NOMO-1 treated with DMSO at 0.1 percent for 48 hours (cell line): ENCODE results near the gene UBE2E3.
"Not testable (repeated sequence)": the region's sequence is repeated elsewhere in the genome, so short reads cannot be mapped to it uniquely, and the experiment has no call there.

Experiments
- DNase-seq: peaks from one replicate; lab custom pipeline; 2025; ENCODE audit not compliant: unreplicated experiment; lab: John Stamatoyannopoulos, UW

UBE2E3 gene

DNA sequence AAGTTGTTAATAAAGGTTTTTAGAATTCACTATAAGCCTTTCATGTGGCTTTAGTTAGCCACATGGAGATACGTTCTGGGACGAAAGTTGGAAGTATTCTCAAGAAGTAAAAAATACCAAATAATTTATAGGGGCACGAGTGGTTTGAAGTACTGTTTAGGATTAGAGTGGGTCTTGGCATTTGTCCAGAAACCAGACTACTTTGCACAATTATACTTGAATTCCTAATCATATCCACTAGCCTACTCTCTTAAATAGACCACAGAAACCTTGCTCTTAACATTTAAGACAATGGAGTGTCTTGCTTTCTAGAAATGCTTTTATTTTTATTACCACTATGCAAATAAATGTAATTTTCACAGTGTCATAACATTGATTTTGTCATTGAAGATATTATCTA, 44.6 kb downstream of the UBE2E3 start:
- DNase-seq, result no peak

DNA sequence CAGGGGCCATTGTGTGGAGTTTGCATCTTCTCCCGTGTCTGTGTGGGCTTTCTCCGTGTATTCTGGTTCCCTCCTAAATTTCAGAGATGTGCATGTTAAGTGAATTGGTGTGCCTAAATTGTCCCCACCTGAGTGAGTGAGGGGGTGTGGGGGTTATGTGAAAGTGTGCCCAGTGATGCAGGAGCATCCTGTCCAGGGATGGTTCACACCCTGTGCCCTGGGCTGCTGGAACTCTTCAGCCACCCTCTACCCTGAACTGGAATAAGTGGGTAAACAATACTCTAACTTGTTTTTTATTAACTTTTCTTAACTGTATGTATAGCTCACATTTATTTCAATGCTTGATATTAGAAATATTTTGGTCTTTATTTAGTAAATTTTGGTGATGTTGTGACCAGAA, 56.0 kb downstream of the UBE2E3 start:
- DNase-seq, result no peak

DNA sequence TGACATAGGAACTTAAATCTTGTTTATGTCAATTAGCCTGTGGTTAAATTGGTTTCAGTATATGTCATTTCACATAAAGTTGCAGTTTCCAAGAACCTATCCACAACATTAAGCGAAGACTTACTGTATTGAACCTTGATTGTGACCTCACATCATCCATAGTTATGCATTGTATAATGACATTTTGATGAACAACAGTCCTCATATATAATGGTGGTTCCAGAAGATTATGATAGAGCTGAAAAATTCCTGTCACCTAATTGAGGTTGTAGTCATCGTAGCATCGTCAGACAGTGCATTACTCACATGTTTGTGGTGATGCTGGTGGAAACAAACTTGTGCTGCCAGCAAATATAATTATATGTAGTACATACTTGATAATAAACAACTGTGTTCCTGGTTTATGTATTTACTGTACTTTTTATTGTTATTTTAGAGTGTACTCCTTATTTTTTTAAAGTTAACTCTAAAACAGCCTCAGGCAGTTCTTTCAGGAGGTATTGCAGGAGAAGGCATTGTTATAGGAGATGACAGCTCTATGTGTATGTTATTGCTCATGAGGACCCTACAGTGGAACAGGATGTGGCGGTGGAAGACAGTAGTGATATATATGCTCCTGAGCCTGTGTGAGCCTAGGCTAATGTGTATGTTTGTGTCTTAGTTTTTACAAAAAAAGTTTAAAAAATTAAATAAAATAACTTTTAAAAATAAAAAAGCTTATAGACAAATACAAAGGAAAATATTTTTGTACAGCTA, 56.6 kb downstream of the UBE2E3 start:
- no peak for DNase-seq

DNA sequence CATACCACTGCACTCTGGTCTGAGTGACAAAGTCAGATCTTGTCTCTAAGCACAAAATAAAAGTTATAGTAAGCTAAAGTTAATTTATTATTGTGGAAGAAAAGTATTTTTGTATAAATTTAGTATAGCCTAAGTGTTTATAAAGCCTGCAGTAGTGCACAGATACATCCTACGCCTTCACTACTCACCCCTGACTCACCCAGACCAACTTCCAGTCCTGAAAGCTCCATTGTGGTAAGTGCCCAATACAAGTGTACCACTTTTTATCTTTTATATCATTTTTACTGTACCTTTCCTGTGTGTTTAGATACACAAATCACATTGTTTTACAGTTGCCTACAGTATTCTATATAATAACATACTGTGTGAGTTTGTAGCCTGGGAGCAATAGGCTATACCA, 57.5 kb downstream of the UBE2E3 start:
- DNase-seq, result no peak

DNA sequence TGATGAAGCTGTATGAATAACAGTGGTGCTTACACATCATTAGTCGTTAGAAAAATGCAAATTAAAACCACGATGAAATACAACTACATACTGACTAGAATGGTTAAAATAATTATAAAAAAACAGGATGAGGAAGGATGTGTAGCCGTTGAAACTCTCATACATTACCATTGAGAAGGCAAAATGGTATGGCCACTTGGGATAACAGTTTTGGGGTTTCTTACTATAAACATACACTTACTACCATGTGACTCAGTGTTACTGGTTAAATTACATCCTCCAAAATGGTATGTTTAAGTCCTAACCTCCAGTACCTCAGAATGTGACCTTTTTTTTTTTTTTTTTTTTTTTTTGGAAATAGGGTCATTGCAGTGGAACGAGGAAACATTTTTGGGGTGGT, 58.4 kb downstream of the UBE2E3 start:
- no peak for DNase-seq

DNA sequence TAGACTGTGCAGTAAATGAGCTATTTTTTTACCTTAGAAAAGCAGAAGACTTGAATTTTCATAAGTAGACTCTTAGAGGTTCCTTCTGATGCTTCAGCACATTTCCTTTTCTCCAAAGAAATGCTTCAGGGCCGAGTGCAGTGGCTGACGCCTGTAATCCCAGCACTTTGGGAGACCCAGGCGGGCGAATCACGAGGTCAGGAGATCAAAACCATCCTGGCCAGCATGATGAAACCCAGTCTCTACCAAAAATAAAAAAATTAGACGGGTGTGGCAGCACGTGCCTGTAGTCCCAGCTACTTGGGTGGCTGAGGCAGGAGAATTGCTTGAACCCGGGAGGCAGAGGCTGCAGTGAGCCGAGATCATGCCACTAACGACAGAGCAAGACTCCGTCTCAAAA, 60.4 kb downstream of the UBE2E3 start:
- DNase-seq, result not testable (repeated sequence)

DNA sequence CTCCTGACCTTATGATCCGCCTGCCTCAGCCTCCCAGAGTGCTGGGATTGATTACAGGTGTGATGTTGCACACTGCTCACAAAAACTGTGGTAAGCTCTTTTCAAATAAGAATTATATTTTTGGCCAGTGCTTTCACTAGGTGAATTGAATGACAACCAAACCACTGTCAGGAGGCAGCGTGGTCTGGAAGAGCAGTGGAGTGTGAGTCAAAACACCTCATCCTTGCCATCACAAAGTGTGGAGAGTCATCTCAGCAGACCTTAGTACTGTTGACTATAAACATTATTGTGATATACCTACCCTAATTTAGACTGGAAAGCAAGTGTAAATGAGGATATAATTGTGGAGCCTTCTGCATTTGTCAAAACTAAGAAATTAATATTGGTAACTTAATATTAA, 61.3 kb downstream of the UBE2E3 start:
- no peak for DNase-seq

DNA sequence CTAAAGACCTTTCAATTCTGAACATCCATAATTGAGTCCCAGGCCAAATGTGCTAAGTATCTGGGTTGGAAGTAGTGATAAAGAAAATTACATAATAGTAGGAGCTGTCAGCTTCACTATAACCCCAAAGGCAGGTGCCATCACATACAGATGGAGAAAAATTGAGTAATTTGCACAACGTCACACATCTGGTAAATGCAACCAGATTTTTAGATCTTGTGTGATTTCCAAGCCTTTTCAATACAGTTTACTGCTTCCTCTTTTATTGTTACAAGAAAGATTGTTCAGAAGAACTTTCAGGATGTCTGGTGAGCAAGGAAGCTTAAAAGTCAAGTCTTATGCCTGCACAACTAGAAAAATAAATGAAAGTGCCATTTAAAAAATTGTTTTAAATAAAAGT, 62.3 kb downstream of the UBE2E3 start:
- peak; percentile 14 for DNase-seq

DNA sequence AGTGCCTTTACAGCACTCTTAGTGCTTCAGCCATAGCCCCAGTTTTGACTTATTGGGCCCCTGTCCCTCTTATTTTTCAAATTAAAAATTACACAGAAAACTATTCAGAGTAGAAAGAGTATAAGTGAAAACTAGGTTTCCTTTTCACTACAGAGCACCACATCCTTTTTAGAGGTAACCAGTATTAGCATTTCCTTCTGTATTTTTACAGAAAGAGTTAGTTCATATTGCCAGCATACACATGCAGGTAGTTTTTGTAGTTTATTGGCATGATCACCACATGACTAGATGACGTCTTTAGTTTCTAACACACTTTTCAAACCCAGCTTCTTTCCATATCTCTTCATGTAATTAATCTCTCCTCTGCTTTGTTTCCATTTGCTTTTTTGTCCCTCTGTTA, 66.4 kb downstream of the UBE2E3 start:
- no peak for DNase-seq

DNA sequence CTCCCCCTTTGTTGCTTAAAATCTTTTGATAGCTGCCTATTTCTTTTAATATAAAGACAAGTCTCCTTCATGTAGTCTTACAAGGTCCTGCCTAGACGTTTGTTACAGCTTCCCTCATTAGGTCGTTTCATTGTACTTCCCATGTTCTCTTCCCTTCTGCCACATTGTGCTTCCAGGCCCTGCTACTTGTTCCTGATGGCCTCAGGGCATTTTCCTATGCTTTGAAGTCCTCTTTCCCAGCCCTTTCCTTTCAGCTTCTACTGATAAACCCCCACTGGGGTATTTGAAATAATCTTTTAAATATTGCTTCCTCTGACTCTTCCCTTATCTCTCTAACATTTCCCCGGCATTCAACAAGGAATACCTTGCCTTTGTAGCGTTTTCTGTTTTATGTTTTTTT, 67.4 kb downstream of the UBE2E3 start:
- DNase-seq, result no peak

DNA sequence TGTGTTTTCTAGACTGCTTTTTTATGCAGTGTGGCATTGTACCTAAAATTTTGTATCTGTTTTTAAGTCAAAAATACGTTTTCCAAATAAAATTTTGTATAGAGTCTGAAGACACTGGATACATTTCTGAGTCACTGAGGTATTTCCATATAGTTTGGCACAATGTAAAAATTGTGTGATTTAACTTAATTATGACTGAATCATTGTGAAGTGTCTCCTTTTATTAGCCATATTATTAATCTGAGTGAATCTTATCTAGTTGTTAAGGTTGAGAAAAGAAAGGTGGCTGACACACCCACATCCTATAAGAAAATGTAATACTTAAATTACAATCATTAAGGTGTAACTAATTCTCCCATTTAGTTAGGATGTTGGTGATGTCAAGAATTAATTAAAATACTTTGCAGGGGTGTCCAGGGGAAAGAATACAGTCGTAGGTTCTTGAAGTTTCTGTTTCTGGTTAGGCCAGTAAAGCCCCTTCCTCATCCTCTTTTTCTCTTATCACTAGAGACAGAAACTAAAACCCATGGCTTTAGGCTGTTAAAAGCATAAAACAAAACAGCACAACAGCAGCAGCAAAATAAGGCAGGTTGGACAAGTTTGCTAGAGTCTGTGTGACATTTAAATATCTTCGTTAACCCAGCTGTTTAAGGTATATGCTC, 71.6 kb downstream of the UBE2E3 start:
- DNase-seq, result no peak

DNA sequence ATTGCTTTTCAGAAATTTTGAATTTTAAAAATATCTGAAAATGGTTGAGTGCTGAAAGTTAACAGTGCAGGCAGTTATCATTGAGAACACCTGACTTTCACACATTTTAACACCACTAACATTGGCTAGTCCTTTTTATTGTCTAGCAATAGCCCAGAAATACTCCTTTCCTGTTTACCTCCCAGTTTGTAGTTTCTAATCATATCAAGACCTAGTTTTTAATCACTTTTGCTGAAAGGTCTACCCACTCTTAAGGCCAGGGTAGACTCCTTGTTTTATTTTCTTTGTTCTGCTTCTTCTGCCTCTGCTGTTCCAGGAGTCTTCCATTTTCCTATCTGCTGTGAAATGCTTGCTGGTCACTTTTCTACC, 72.1 kb downstream of the UBE2E3 start:
- no peak for DNase-seq

DNA sequence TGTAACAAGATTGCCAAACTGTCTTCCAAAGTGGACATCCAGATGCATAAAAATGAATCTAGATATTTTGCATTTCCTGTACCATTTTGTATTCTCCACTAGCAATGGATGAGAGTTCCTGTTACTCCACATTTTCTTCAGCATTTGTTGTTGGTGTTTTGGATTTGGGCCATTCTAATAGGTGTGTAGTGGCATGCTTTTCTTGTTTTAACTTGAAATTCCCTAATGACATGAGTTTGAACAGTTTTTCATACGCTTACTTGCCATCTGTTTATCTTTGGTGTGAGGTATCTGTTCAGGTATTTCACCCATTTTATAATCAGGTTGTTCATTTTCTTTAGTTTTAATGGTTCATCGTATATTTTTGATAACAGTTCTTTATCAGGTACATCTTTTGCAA, 73.9 kb downstream of the UBE2E3 start:
- no peak for DNase-seq

DNA sequence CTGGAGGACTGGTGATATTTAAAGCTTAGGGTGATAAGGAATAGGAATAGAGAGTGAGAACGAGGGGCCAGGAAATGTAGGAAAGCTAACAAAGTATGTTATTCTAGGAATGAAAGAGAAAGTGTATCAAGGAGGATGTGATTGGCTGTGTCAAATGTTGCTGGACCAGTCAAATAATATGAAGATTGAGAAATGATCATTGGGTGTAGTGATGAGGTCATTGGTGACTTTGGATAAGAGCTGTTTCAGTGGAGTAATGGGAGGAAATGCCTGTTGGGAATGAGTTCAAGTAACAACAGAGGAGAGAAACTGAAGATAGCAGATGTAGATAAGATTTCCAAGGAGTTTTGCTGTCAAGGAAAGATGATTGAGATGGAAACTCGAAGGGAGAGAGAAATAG, 74.4 kb downstream of the UBE2E3 start:
- no peak for DNase-seq

DNA sequence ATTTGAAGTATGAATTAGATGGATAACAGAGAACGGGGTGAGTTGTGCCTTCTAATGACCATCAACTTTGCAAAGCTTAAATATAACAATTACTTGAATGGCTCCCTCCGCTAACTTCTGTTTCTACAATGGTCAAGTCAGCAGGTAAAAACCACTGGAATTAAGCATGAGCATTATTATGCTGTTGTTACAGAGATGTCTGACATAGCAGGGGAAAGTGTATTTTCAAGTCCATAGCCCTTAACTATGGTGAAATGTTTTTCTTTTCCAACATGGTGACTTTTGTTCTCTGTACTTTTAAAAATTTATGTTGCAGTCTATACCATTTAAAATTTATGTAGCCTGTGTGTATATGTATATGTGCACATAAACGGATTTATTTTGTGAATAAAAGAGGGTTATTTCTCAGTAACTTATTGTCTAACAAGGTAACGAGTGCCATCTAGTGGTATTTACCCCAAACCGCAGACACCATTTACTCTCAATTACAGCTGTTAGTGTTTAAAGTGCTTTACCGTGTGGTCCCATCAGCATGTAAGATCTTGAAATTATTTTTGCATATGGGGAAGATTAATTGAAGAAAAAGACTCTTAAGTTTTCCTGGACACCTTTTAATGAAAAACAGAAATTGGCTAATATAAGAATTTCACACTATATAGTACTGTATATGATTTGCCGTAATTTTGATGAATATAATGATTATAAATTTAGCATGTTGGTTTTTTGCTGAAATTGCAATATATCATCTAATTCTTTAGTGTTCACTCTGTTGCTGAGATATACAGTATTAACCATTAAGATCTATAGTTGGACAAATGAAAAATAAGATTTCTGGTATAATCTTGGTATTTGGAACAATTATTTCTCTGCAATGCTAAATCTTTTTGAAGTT, 78.2 kb downstream of the UBE2E3 start:
- DNase-seq, result peak; percentile 50

DNA sequence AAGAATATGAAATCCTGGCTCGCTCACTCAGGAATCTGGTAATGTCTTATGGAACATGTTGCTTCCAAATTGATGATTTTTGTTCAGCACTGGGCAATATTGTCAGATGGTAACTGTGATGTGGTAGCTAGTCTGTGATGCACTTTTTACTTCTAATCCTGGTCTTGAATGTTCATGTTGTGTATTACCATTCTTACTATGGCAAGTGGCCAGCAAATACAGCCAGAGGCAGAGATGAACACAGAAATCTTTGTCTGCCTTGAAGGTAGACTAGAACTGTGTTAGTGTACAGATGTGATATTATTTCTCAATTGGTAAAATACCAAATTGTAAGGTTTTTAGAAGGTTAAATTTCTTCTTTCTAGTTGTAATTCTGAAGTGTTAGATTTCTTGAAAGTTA, 83.3 kb downstream of the UBE2E3 start:
- DNase-seq, result no peak

DNA sequence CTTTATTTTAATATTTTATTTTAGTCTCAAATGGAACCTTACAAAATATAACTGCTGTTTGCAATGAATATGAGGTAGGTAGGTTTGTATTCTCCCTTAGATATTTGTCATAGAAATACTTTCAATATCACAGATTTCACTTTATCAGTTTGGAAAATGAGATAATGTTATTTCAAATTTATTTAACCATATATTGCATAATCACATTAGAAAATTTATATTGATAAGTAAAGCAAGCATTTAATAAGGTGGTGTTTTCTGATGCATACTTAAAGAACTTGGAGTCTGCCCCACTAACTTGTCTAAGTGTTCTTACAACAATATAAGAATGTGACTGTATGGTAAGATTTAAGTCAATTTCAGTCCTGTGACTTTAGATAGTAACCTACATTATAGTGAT, 85.1 kb downstream of the UBE2E3 start:
- DNase-seq, result no peak

DNA sequence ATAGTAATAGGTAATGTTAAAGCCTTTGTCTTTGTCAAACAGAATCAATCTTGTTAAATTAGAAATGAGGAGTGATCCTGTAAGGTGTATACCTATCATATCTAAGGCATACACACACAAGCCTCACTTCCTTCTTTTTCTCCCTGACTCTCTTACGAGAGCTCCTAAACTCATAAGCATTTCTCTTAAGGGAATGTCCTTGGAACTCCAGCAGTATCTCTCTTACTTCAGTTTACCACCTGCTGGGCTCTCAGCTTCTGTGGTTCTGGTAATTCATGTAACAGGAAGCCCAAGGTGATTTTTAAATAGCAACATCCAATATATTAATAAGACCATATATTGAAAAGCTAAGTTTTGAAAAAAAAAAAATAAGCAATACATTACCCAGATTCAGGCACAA, 85.9 kb downstream of the UBE2E3 start:
- no peak for DNase-seq

DNA sequence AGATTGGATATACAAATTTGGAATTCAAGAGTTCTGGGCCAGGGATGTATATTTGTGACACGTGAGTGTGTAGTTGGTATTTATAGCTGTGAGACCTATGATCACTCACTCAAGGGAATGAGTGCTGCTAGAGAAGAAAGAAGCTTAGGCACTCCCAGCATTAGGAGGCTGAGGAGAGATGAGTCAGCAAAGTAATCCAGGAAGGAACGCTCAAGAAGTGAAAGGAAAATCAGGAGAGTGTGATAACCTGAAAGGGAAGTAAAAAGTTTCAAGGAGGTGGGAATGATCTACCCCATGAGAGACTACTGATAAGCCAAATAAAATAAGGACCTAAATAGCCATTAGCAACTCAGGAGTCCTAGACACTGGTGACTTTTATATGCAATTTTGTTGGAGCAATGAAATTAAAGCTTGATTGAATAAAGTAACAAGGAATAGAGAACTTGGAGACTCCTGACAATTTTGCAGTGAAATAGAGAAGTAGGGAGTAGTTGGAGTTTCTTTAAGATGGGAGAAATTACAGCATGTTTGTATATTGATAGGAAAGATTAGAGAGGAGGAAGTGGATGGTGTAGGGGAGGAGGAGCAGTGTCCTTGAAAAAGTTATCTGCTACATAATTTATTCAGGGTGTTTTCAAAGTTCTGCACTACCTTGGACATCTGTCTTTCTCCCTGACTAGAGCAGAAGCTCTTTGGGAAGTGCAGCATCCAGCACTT, 89.9 kb downstream of the UBE2E3 start:
- DNase-seq, result no peak

DNA sequence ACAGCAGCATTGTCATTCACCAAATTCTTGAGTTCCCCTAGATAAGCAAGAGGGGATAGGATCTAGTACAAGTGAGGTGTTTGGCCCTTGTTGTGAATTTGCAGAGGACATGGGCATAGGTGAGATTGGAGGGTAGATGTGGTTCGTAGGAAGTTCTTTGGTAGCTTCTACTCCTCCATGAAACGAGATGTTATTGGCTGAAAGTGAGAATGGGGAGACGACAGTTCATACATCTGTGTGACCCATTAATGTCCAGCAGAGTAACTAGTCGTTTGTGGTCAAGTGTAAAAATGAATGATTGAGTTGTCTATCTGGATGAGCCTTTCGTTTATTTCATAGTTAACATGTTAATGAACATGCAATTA, 90.4 kb downstream of the UBE2E3 start:
- no peak for DNase-seq

DNA sequence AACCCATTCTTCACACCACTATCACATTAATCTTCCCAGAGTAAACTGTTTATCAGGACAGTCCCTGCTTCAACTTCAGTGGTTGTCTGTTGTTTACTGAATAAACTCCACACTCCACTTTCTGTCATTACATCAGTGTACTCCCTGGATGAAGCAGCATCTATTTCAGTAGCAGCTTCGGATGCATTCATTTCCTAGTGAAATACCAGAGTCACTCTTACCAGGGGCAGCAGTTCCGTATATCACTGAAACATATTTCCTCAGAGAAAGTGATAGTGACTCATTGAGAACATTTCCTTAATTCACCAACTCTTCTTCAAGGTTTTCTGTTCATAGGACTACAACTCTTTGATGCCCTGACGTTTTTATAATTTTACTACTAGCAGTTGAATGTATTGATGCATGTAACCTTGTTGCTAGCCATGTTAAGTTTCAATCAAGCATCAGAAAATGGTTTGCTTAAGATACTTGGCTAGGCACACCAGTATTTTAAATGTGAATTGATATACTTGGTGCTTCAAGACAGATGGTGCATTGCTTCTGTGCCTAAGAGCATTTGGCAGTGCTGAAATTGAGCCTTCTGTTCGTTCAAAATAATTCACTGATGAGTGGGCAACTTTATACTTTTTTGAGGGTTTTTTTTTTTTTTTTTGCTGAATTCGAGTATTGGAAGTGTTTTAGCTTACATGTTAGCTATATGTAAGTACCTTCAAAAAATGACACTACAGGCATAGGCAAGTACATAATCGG, 92.3 kb downstream of the UBE2E3 start:
- DNase-seq, result peak; percentile 86
